ENCODE results near the gene CASP3.
"Not testable (repeated sequence)": the region's sequence is repeated elsewhere in the genome, so short reads cannot be mapped to it uniquely, and the experiment has no call there.

Gene CASP3

DNA sequence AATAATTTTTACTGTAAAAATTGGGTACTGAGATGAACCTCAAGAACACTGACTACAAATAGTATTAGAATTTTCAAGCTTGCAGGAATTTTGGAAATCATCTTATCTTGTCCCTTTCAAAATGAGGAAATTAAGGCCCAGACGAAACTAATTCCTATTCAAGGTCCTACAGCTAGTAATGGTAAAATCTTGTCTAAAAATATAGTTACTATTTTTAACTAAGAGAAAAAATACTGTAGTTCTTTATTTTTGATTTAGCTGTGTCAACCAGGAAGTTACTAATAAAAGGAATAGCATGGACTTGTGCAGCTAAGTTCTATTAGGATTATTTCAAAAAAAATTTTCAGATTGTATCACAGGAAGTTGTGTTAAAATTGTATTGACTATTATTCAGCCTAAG, 13.0 kb upstream of the CASP3 start:
- DNase-seq: no peak

DNA sequence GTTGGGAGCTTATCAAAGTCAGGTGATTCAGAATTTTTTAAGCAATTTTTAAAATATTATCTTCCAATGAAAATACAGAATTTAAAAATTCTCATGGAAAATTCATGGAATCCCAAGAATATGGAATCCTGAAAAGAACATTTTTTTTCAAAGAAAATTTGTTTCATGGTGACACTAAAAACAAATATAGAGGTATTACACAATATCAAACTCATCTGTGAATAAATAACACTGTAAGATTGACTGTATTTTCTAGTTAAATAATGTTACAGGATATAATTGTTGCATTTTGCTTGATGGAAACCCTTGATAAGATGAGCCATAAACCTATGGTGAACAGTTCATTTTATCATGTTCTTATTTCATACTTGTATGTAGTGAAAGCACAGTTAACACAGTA, 11.7 kb upstream of the CASP3 start:
- DNase-seq: no peak

DNA sequence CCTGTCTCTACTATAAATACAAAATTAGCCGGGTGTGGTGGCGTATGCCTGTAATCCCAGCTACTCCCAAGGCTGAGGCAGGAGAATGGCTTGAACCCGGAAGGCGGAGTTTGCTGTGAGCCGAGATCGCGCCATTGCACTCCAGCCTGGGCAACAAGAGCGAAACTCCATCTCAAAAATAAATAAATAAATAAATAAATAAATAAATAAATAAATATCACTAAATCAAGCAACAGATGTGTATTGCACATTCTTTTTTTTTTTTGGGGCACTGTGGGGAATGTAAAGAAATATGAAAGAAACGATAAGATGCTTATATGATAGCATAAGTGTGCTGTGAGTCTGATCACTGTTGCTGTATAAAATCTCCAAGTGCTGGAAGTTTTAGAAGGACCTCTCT, 8.6 kb upstream of the CASP3 start:
- DNase-seq: not testable (repeated sequence)

DNA sequence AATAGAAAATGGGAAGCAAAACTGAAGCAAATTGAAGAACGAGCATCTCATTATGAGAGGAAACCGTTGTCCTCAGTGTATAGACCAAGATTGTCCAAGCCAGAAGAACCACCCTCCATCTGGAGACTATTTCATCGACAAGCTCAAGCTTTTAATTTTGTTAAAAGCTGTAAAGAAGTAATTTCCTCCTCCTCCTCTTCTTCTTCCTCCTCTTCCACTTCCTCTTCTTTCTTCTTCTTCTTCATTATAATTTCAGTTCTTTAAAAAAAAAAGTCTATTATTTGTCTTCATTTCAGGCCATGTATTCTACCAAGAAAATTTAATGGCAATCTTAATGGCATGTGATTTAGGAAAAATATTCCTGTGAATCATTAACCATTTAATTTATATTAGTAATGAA, 7.9 kb upstream of the CASP3 start:
- DNase-seq: no peak

DNA sequence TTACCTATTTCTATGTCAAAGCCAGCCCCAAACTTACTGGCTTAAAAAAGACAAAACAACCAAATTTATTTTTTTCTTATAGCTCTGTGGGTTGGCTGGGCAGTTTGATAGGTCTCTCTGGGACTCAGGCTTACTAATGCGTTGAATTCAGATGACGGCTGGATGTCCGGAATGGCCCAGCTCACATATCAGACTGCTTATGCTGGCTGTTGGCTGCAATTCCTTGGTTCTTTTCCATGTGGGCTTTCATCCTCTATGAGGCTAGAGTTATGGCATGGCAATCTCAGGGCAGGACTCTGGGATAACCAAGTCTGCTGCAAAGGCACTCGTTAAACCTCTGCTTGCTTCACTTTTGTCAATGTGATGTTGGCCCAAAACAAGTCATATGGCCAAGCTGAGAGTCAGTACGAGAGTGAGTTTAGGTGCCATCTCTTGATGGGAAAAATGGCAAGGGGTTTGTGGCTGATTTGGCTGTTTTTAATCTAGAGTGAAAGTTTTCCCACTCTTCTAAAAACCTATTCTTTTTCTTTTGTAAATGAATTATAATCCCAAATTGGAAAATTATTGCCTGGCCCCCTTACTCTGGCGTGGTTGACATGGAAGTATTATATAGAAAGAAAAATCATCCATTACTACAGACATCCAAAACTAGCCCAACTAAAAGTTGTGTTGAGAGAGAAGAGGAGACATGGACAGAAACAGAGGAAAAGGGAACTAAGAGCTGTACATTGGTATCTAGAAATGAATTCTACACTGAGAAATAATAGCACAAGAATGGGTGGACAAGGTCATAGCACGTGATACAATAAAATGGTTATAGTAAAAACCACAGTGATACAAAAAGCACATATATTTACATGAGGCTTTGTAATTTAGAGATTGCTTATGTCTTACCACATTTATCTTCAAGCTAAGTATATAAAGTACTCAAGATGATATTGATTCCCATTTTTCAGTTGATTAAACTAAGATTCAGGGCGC, 6.9 kb upstream of the CASP3 start:
- DNase-seq: no peak

DNA sequence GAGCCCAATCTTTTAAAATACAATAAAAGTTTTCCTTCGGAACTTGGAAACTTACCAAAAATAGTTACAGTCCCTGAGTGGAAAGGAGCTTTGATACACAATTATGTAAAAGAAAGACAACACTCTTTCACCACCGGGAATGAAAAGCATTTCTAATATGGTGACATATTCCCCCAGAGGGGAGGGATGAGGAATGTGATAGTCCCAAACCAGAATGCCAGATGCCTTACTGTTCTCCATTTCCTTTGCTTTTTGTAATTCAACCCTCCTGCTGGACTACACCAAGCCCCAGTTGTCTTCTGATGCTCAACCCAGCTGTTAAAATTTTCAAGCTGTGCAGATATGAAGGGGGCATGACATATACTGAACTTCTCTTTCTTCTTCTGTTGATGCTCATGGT, 4.4 kb upstream of the CASP3 start:
- peak; percentile 49 for DNase-seq

DNA sequence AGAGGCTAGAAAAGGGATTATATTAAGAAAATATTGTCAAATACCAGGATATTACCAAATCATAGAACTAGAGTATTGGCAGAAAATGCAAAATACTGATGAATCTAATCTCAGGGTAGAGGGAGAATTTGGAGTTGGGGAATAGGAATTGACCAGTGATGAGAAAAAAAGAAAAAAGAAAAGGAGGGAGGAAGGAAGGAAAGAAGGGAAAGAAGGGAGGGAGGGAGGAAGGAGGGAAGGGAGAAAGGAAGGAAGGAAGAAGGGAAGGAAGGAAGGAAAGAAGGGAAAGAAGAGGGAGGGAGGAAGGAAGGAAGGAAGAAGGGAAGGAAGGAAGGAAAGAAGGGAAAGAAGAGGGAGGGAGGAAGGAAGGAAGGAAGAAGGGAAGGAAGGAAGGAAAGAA, 3.4 kb upstream of the CASP3 start:
- not testable (repeated sequence) for DNase-seq

DNA sequence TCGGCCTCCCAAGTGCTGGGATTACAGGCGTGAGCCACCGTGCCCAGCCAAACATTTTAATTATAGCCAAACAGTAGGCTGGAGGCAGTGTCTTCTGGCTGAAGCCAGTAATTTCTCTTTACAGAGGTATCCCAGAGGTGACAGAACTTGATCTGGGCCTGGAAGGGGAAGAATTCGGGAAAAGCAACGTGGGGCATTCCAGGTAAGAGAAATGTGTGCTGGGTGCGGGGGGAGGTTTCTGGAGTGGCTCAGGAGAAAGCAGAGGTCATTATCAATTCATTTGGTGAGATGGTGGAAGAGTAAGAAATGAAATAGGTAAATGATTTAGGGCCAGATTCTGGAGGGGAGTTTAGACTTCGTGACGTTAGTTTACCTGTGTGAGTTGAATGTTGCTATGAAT, 2.7 kb upstream of the CASP3 start:
- no peak for DNase-seq

DNA sequence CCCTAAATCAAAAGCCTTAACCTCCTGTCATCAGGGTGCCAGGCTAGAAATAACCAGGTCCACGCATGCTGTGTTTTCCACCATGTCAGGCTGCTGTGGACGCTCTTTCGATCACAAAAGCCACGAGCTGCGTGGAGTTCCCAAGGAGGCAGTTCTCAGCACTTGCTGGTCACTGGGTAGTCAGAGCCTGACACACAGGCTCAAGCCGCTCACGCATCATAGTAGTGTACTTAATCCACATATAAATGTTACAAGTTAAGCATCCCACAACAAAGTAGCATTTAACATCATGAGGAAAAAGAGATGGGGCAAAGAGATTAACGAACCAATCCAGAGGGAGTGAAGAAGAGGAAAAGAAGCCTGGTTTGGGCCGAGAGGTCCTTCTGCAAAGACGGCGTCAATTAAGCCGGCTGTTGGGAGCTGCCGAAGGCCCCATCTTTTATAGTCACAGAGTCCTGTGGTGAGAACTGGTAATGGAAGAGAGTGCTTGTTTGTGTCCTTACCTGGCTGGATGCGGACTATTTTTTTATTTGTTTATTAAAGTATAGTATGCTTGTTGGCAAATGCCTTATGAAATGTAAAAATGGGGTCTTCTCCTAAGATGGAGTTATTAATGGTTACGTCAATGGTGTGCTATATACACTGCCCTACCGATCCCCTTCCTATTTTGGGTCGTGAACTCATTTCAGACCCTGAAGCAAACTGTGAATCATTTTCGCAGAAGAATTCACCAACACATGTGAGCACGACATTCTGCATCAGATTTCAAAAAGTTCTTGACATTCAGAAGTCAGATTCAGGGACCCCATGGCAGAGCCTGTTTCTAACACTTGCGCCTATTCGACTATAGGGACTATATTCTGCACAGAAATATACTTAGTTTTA, 966 bp upstream of the CASP3 start:
- no peak for DNase-seq

DNA sequence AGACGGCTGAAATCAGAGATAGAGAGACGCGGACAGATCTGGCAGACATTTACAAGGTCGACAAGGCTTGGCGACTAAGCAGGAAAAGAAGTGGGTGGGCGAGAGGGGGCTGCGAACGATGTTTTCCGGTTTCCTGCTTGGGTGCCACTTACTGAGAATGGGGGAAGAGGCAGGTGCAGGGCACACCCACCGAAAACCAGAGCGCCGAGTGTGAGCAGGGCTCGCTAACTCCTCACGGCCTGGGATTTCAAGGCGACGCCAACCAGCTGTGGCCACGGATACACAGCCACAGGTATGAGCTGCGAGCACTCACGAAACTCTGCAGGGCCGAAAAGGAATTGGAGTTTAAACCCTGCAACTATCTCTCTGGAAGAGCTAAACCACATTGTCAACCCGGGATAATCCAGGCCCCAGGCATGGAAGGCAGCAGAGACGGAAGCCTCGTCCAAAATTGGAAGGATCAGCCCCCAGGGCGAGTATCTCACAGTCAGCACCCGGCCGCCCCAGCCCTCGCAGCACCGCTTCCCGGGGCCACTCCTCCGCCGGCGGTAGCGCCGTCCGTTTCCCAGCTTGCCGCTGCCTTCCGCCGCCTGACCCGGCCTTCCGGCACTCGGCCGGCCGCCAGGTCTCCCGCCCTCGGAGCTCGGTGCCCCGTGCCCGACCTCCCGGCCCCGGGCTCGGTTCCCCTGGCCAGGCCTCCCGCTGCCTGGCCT, 778 bp downstream of the CASP3 start:
- DNase-seq: no peak

DNA sequence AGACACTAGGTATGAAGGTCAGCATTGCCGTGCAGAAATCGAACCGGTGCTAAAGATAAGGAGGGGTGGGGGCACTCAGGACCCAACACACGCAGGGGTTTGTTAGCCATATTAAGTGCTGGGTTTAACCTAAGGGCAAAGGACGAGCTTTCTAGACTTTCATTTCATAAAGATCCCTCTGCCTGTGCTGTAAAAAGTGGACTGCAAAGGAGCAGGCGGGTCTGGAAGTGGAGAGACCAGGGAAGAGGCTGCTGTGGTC, 1.3 kb downstream of the CASP3 start:
- no peak for DNase-seq

DNA sequence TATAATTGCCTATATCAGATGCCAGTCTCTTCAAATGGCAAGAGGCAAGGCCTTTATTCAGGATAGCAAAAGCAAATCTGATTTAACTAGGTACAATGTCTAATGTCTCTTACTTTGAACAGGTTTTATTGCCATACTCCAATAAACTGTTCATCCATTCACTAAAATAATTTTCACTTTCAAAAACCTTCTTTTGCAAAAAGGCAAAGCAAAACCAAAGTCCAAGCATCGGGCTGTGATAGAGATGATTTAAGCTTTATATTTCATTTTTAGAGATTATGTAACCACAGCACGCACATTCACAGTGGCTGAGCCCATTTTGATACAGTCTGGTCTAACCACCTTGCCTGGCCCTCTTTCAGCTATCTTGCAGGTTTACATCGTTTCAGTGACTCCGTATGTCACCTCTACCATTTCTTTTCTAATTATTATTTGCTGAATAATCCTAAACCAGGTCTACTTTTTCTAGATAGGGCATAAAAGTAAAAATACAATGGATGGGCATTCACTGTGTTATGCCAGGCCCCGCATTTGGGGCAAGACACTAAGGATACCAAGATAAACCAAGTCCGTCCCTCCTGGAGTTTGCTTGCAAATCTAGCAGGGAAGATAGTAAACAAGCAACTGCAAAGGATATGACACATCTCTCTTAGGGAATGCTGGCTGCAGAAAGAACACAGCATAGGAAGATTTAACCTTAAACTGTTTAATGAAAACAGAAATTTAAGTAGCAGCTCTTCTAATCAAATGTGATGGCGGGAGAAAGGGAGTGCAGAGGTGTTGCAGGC, 1.8 kb downstream of the CASP3 start:
- DNase-seq: no peak

DNA sequence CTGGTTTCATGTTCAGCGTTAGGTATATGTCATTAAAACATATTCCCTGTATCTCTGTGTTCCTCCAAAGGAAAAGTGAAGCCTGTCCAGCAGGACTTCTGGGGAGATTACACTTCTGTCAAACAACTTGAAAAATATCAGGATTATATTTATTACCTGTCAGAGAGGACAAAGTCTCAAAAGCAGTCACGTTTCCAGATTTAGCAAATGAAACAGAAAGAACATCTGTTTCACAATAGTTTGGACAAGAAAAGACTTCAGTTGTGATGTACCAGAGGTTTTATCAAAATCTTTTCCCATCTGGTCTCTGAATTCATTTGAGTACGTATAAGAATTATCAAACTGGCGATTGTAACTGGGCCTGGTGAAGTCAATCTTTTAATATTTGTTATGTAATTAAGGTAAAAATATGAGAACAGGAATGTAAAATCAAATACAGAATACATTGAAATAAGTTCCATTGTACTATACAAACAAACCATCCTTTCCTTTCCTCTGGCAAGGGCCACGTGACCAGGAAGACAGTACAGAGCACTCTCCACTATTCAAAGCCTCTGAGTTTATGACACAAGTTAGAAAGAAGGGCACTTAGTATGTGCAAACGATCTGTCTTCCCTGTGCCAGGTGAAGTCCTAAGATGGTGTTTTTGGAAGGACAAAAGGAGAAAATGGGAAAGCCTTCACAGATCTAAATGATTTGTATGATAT, 3.2 kb downstream of the CASP3 start:
- DNase-seq: no peak

DNA sequence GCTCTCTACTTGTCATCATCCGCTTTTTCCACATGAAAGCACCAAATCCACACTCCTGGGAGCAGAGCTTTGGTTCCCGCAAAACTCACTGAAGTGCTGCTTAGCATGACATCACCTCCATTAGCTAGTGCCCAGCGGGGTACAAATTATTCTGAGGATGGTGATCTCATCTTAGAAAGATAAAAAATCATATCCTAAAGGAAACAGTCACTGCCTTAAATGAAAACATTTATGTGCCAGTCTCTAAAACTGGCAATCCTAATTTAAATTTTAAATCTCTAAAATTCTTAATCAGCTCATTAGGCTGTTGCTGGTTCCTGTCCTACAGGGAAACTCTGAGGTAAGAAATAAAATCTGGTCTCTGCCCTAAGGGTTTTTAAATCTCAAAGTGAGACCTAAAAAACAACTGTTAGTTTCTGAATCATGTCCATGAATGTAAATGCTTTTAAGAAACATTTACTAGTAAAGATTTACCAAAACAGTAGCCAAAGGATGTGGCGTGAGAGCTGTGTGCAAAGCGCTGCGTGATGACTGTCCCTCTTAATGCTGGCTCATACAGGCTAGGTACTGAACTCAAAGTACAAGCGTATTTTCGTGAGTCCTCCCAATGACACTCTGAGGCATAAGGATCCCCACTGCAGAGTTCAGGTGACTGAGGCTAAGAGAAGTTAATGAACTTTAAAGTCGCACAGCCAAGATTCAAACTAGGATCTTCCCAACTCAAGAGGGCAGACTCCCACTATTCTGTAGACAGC, 4.5 kb downstream of the CASP3 start:
- no peak for DNase-seq

DNA sequence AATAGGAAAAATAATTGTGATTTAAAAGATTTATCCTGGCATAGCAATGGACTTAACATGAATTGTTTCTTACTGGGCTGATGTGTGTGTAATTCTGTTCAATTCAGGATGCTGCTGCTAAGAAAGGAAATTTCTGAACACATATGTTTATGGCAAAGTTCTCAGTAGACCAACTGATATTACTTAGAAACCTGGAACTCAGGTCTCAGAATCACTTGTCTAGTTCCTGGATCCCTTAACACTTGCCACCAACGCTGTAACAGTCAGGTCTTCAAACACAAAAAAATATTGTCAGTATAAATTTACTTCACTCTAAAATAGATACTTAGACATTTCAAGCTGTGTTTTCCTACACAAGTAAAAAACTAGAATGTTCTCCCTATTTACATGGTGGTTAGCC, 5.5 kb downstream of the CASP3 start:
- no peak for DNase-seq

DNA sequence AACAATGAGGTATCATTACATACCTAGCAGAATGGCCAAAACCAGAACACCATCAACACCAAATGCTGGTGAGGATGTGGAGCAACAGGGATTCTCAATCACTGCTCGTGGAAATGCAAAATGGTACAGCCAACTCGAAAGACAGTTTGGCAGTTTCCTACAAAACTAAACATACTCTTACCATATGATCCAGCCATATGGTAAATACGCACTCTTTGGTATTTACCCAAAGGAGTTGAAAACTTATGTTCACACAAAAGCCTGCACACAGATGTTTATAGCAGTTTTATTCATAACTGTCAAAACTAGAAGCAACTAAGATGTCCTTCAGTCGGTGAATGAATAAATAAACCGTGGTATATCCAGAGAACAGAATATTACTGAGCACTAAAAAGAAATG, 7.8 kb downstream of the CASP3 start:
- no peak for DNase-seq

DNA sequence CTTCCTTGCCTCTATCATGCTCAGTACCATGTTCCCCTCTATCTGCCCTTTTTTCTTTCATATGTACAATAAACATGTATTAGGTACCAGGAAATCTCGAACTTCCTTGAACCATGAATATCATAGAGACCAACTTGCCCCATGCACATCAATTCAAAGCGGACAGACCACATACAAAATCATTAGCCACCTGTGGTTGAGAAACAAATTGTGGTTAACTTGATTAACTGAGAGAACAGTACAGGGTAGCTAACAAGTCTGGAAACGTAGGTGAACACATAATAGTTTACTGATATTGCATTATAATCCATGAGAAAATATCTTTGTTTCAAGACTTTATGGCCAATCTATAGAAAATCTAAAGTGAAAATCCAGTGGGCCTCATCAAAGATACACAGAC, 8.2 kb downstream of the CASP3 start:
- DNase-seq: no peak

DNA sequence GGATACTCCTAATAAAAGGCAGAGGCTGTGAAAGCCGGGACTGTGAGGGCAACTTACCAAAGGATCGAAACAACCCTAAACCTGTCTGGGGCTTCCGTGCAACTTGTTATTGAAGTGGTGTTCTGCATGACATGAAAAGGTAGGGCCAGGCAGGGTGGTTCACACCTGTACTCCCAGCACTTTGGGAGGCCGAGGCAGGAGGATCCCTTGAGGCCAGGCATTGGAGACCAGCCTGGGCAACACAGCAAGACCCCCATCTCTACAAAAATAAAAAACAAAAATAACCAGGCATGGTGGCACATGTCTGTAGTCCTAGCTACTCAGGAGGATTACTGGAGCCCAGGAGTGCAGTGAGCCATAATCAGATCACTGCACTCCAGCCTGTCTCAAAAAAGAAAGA, 12.3 kb downstream of the CASP3 start:
- no peak for DNase-seq

DNA sequence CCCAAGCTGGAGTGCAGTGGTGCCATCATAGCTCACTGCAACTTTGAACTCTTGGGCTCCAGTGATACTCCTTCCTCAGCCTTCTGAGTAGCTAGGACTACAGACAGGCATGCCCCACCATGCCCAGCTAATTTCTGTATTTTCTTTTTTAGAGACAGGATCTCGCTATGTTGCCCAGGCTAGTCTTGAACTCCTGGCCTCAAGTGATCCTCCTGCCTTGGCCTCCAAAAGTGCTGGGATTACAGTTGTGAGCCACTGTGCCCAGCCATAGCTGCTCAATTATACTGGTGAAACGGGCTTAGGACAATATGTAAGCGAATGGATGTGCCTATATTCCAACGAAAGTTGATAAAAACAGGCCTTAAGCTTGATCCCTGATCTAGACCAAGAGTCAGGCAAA, 13.1 kb downstream of the CASP3 start:
- no peak for DNase-seq

DNA sequence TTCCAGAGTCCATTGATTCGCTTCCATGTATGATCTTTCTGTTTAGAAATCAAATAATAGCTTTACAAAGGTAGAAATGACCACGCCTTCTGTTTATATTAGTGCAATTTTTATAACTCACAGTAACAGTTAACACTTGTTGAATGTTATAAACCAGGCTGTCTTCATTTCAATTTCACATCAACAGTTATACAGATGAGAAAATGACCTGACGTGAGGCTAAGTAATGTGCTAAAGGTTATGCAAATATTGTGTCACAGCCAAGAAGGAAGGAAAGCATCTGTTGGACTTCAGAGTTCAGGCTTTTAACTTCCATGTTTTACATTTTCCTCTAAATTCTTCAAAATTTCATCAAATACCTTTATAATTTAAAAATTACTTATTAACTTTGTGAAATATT, 13.9 kb downstream of the CASP3 start:
- DNase-seq: no peak

DNA sequence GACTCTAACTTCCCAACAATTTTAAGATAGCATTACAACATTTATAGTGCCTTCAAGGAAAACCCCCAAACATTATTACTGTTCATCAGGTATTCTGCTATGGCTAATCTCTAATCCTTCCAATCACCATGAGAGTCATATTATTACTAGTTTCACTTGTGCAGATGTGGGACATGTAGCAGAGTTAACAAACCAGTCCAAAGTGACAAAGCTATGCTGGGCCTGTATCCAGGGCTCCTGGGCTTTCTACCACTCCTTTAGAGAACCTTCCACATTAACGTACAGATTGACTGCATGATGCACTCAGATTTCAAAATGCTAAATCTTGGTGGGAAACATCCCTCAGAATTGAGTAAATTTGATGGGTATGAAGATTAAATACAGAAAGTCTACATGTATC, 16.4 kb downstream of the CASP3 start:
- no peak for DNase-seq

All from amniotic stem cell (primary cell).